ENCODE measurements around the gene PTPN9. TPM values are rescaled to one million over a fixed set of nuclear protein-coding genes. Genes with fewer than 3 reads are reported as not detected.
A peak's percentile ranks its signal among the peaks of the same experiment; 100 is the strongest.
"Not testable (repeated sequence)": the region's sequence is repeated elsewhere in the genome, so short reads cannot be mapped to it uniquely, and the experiment has no call there.

PTPN9 gene
- total RNA-seq, 2 experiments from 2014 or later, result 41.4 to 41.6 TPM

DNA sequence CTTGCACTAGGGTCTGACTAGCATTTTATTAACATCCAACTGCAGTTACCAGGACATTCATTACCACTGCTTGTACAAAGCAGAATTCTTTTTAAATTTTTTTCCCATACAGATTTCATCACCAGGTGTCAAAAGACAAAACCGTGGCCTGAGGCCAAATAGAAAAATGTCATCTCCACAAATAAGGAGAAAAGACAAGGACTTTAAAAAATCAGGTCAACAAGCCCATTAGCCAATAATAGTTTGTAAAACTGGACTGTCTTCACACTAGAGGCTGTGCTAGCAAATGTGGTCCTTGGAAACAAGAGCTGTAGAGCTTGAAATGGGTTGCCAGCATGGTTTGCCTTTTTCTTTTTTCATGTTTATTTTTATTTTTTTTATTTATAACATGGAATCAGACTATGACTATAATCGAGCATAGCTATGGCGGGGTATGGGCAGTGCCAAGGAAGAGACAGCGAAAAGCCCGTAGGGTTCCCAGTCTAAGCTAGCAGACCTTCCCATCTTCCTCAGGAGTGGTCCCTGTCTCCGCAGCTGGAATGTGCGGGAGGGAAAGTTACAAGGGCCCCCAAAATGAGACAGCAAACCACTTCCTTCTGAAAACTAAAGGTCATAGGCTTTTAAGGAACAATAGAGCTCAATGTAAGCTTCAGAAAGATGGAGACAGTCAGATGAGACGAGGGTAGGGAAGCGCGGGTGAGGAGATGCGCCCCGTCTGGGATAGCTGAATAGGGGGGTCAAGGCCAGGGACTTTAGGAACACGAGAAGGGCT, 1.5 kb downstream of the PTPN9 start:
- Mint-ChIP-seq H3K4me1 (peaks cover 39% of the 10 kb centered on the region), H3K9me3 (no peaks in the 10 kb centered on the region), H3K27me3 (no peaks in the 10 kb centered on the region), H3K27ac (peak overlapping the region; percentile 93), H3K4me3 (peak overlapping the region; percentile 85), H3K36me3 (ENCODE audit: low read depth) (peaks cover 22% of the 10 kb centered on the region)
- CTCF ChIA-PET, result interaction anchor here (1.0 to 3.1 kb wide), 8 partner anchors 12 to 123 kb away, joined by 3 to 29 read pairs (median 8); partner anchors contain the start of genes IMP3 and SNUPN
- POLR2A ChIA-PET, result interaction anchor here (0.7 to 4.5 kb wide), 15 partner anchors 12 to 210 kb away, joined by 3 to 83 read pairs (median 5); partner anchors contain the start of genes IMP3, SIN3A, SNUPN and SNX33
- no peak for DNase-seq

- CTCF ChIA-PET, result interaction anchor here (0.7 to 1.3 kb wide), 3 partner anchors 52 to 206 kb away, joined by 3 to 5 read pairs (median 3); partner anchors contain the start of gene IMP3
- POLR2A ChIA-PET, result interaction anchor here (1.2 to 1.8 kb wide), 2 partner anchors 24 to 66 kb away, joined by 4 to 6 read pairs; partner anchors contain the start of gene IMP3
- H3K27ac Mint-ChIP-seq, result peak overlapping the region; percentile 51
- no peaks in the 10 kb centered on the region for H3K9me3 Mint-ChIP-seq
- peaks cover 30% of the 10 kb centered on the region for H3K36me3 Mint-ChIP-seq (ENCODE audit: low read depth)
- H3K4me1 Mint-ChIP-seq, result peaks cover 39% of the 10 kb centered on the region
- no peak for DNase-seq
- no peak overlapping the region for H3K4me3 Mint-ChIP-seq
- no peaks in the 10 kb centered on the region for H3K27me3 Mint-ChIP-seq
Measured at GRCh38 chr15:75573648-75574384, 5.3 kb downstream of the PTPN9 start.

DNA sequence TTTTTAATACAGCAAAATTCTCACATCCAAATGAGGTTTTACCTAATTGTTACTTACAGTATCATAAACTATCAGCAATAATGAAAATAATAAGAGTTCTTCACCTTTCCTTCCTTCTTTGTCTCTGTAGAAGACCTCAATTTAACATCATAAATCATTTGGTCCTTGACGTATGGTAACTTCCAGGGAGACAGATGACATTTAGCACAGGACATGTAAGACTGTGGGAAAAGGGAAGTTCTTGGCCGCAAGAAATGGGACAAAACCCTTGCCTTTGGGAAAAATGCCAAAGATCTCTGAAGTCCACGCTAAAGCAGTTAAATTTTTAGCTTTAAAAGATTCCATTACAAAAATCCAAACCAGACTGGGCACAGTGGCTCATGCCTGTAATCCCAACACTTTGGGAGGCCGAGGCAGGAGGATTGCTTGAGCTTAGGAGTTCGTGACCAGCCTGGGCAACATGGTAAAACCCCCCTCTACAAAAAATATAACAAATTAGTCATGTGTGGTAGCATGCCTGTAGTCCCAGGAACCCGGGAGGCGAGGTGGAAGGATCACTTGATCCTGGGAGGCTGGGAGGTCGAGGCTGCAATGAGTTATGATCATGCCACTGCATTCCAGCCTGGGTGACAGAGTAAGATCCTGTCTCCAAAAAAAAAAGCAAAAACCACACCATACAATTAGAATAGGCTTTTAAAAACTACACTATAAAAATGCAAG, 8.8 kb downstream of the PTPN9 start:
- Mint-ChIP-seq H3K4me1 (peaks cover 33% of the 10 kb centered on the region), H3K36me3 (ENCODE audit: low read depth) (peaks cover 28% of the 10 kb centered on the region), H3K9me3 (no peaks in the 10 kb centered on the region), H3K4me3 (no peak overlapping the region), H3K27ac (no peak overlapping the region), H3K27me3 (no peaks in the 10 kb centered on the region)
- CTCF ChIA-PET, result no interaction called here
- no peak for DNase-seq
- POLR2A ChIA-PET, result no interaction called here

DNA sequence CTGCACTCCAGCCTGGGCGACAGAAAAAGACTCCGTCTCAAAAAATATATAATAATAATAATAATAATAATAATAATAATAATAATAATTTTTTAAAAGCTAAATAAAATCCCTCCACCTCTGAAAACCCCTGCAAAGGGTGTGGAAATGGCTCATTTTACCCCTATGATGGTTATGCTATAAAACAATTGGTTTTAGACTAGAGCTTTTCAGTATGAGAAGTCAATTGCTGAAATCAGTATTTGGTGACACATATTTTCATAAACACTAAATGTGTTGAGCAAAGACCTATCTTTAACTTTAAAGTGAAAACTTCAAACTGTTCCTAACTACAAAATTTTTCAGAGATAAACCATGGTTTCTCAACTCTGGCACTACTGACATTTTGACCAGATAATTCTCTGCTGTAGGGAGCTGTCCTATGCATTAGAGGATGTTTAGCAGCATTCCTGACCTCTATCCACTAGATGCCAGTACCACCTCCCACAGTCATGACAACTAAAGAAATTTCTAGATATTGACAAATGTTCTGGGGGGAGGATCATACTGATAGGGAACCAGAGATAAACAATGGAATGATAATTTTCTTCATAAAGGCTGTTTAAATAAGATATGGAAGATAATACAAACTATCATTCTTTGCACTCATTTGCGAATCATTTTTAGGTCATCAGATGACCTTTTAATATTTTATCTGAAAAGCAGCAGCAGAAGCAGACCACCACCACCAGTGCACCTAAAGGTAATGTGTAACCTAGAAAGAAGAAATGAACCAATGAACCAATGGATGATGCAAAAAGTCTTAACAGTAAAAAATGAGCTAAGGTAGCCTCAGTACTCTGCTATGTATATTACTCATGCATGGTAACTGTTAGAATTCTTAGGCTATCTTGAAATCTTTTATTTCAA, 13.8 kb downstream of the PTPN9 start:
- H3K4me3 Mint-ChIP-seq, result no peak overlapping the region
- no peak overlapping the region for H3K27ac Mint-ChIP-seq
- CTCF ChIA-PET, result interaction anchor here (0.7 kb wide), 1 partner anchor 12 kb away, joined by 3 read pairs; no protein-coding TSS in a partner anchor

GRCh38 chr15:75561888-75562287, 17.2 kb downstream of the PTPN9 start:
- Mint-ChIP-seq H3K4me3 (no peak overlapping the region), H3K27me3 (no peaks in the 10 kb centered on the region), H3K36me3 (ENCODE audit: low read depth) (peaks cover 9% of the 10 kb centered on the region), H3K27ac (no peak overlapping the region), H3K9me3 (no peaks in the 10 kb centered on the region), H3K4me1 (peaks cover 8% of the 10 kb centered on the region)
- POLR2A ChIA-PET, result interaction anchor here (0.8 to 1.7 kb wide), 4 partner anchors 17 to 78 kb away, joined by 3 to 5 read pairs (median 4); partner anchors contain the start of genes IMP3 and PTPN9
- CTCF ChIA-PET, result interaction anchor here (0.8 kb wide), 1 partner anchor 16 kb away, joined by 3 read pairs; no protein-coding TSS in a partner anchor
- DNase-seq, result no peak

More for the DNA sequence above, 13.8 kb downstream of the PTPN9 start:
- POLR2A ChIA-PET, result interaction anchor here (0.8 to 1.6 kb wide), 3 partner anchors 12 to 74 kb away, joined by 3 to 4 read pairs (median 3); partner anchors contain the start of gene IMP3
- DNase-seq, result no peak
- Mint-ChIP-seq H3K27me3 (no peaks in the 10 kb centered on the region), H3K4me1 (peaks cover 15% of the 10 kb centered on the region), H3K36me3 (ENCODE audit: low read depth) (peaks cover 15% of the 10 kb centered on the region), H3K9me3 (no peaks in the 10 kb centered on the region)

GRCh38 chr15:75559360-75559759, 19.8 kb downstream of the PTPN9 start:
- POLR2A ChIA-PET, H3K4me3 Mint-ChIP-seq, H3K9me3 Mint-ChIP-seq, H3K27ac Mint-ChIP-seq, CTCF ChIA-PET, DNase-seq, H3K4me1 Mint-ChIP-seq, H3K27me3 Mint-ChIP-seq: not testable (repeated sequence)
- H3K36me3 Mint-ChIP-seq (ENCODE audit: low read depth), result peaks cover 12% of the 10 kb centered on the region

GRCh38 chr15:75558955-75559354, 20.2 kb downstream of the PTPN9 start:
- H3K4me1 Mint-ChIP-seq, POLR2A ChIA-PET, CTCF ChIA-PET, H3K4me3 Mint-ChIP-seq, H3K9me3 Mint-ChIP-seq, DNase-seq, H3K27me3 Mint-ChIP-seq, H3K27ac Mint-ChIP-seq: not testable (repeated sequence)
- peaks cover 12% of the 10 kb centered on the region for H3K36me3 Mint-ChIP-seq (ENCODE audit: low read depth)

GRCh38 chr15:75554717-75555116, 24.4 kb downstream of the PTPN9 start:
- CTCF ChIA-PET, result no interaction called here
- Mint-ChIP-seq H3K9me3 (no peaks in the 10 kb centered on the region), H3K27ac (no peak overlapping the region), H3K36me3 (ENCODE audit: low read depth) (peaks cover 13% of the 10 kb centered on the region), H3K4me3 (no peak overlapping the region), H3K4me1 (peaks cover 1% of the 10 kb centered on the region), H3K27me3 (no peaks in the 10 kb centered on the region)
- POLR2A ChIA-PET, result no interaction called here
- DNase-seq, result no peak

DNA sequence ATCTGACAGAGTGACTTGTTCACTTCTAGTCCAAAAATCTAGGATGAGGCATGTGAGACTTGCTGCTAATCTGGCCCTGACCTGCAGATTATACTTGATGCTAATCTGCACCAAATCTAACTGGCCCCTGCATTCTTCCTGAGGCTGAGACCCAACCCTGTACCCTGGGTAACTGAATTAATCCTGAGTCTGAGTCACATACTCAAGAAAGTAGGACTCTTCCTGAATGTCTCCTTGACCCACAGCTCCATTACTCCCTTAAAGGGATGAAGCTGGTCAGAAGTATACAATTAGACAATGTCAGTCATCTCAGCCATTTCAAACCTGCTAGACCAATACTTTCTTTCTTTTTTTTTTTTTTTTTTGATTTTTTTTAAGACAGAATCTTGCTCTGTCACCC, 25.5 kb downstream of the PTPN9 start:
- CTCF ChIA-PET, result no interaction called here
- Mint-ChIP-seq H3K36me3 (ENCODE audit: low read depth) (peaks cover 14% of the 10 kb centered on the region), H3K9me3 (no peaks in the 10 kb centered on the region), H3K27me3 (no peaks in the 10 kb centered on the region), H3K27ac (no peak overlapping the region), H3K4me3 (no peak overlapping the region), H3K4me1 (peaks cover 1% of the 10 kb centered on the region)
- no peak for DNase-seq
- POLR2A ChIA-PET, result interaction anchor here (1.1 kb wide), 1 partner anchor 86 kb away, joined by 3 read pairs; the partner anchor contains the start of gene IMP3

GRCh38 chr15:75551091-75551490, 28.0 kb downstream of the PTPN9 start:
- peaks cover 12% of the 10 kb centered on the region for H3K36me3 Mint-ChIP-seq (ENCODE audit: low read depth)
- H3K4me3 Mint-ChIP-seq, result no peak overlapping the region
- no peak overlapping the region for H3K27ac Mint-ChIP-seq
- H3K4me1 Mint-ChIP-seq, result peaks cover 1% of the 10 kb centered on the region
- POLR2A ChIA-PET, result interaction anchor here (1.4 kb wide), 1 partner anchor 27 kb away, joined by 3 read pairs; no protein-coding TSS in a partner anchor
- H3K9me3 Mint-ChIP-seq, result no peaks in the 10 kb centered on the region
- H3K27me3 Mint-ChIP-seq, result no peaks in the 10 kb centered on the region
- CTCF ChIA-PET, result no interaction called here
- no peak for DNase-seq

- Mint-ChIP-seq H3K4me3 (no peak overlapping the region), H3K27me3 (no peaks in the 10 kb centered on the region), H3K9me3 (no peaks in the 10 kb centered on the region), H3K27ac (no peak overlapping the region), H3K4me1 (peaks cover 7% of the 10 kb centered on the region), H3K36me3 (ENCODE audit: low read depth) (peaks cover 25% of the 10 kb centered on the region)
- DNase-seq, result no peak
- ChIA-PET POLR2A (interaction anchor here (2.0 kb wide), 1 partner anchor 95 kb away, joined by 5 read pairs; the partner anchor contains the start of gene IMP3), CTCF (interaction anchor here (1.8 kb wide), 1 partner anchor 34 kb away, joined by 5 read pairs; the partner anchor contains the start of gene PTPN9)
Measured at GRCh38 chr15:75545064-75545463, 34.1 kb downstream of the PTPN9 start.

Measured in activated CD4-positive, alpha-beta memory T cell treated with anti-CD3 and anti-CD28 coated beads, Interleukin-2, amount 10 ng/mL, durations not matched to agents 7 days and 5 days (primary cell).